GM12878 (cell line): ENCODE measurements around the gene FGD5. TPM values are rescaled to one million over a fixed set of nuclear protein-coding genes. Genes with fewer than 3 reads are reported as not detected.

Experiments used
- ATAC-seq: fragments of 200-7000 bp; cut with Tn5 transposase; 3 replicates; pipeline ENCODE4 v1.9.1; 2020; ENCODE audit warnings: mild to moderate bottlenecking, moderate library complexity
- BruUV-seq: library from RNA; stranded (reverse); fragments of 400-500 nt; replicated peaks from 2 replicates; lab custom pipeline; 2021; lab: Mats Ljungman, UMichigan
- CTCF ChIA-PET: fragments of 300-600 bp; sonication (Branson Sonifier 250); formaldehyde crosslinking; extraction: SDS; loops from one replicate; lab custom pipeline; 2021; ENCODE audit warnings: inconsistent platforms; lab: Yijun Ruan, JAX
- POLR2A ChIA-PET: fragments of 350-600 bp; formaldehyde crosslinking; extraction: SDS; loops from one replicate; lab custom pipeline; 2021; ENCODE audit warnings: inconsistent platforms; lab: Charles Lee
- RAD21 ChIA-PET: fragments of 300-600 bp; sonication (Branson Sonifier 250); formaldehyde crosslinking; loops from one replicate; lab custom pipeline; 2023; ENCODE audit warnings: antibody characterized with exemption; ENCODE audit not compliant: unreplicated experiment; lab: Charles Lee
- SMC1A ChIA-PET: fragments of 300-600 bp; sonication (Branson Sonifier 250); formaldehyde crosslinking; loops from one replicate; lab custom pipeline; 2023; ENCODE audit not compliant: unreplicated experiment, uncharacterized antibody; lab: Charles Lee
- DNase-seq: peaks from one replicate; pipeline ENCODE4 v3.0.0-alpha.2; 2011; ENCODE audit warnings: low read depth, low spot score
- FAIRE-seq: peaks from 3 replicates; lab custom pipeline; 2011; peaks lifted over from hg19 to GRCh38; lab: Jason Lieb, UNC
- H2AFZ ChIP-seq: 2 replicates; pipeline ENCODE4 v1.6.0; 2011; ENCODE audit warnings: low read depth, low read length, control low read depth; ENCODE audit not compliant: control insufficient read depth
- H3K27ac ChIP-seq: 2 replicates; pipeline ENCODE4 v1.5.1; 2011; ENCODE audit warnings: control low read depth; ENCODE audit not compliant: control insufficient read depth, insufficient read depth
- H3K27me3 ChIP-seq, 2 experiments: replicated peaks in 1 of 2; 2 replicates each; pipeline versions ENCODE4 v1.6.0 to v1.6.1; 2011; ENCODE audit warnings: low read length in 1 of 2; ENCODE audit not compliant: control insufficient read depth in 2 of 2, insufficient read depth in 2 of 2
- H3K36me3 ChIP-seq, 2 experiments: 2 replicates each; pipeline ENCODE4 v1.5.1; 2011; ENCODE audit warnings: low read length in 1 of 2; ENCODE audit not compliant: control insufficient read depth in 2 of 2, insufficient read depth in 2 of 2
- H3K4me1 ChIP-seq: 2 replicates; pipeline ENCODE4 v1.6.1; 2011; ENCODE audit warnings: mild to moderate bottlenecking, low read length, moderate library complexity, mixed read lengths; ENCODE audit not compliant: control insufficient read depth, insufficient read depth
- H3K4me2 ChIP-seq: 2 replicates; pipeline ENCODE4 v1.6.0; 2011; ENCODE audit warnings: control low read depth; ENCODE audit not compliant: control insufficient read depth, insufficient read depth
- H3K4me3 ChIP-seq: fragments of 200-600 bp; sonication (generic); 2 replicates; pipeline ENCODE4 v1.5.1; 2016
- H3K79me2 ChIP-seq: 2 replicates; pipeline ENCODE4 v1.6.0; 2011; ENCODE audit warnings: low read length; ENCODE audit not compliant: control insufficient read depth, insufficient read depth
- H3K9ac ChIP-seq: 2 replicates; pipeline ENCODE4 v1.8.0; 2011; ENCODE audit warnings: low read length, control low read depth, mixed read lengths; ENCODE audit not compliant: control insufficient read depth, insufficient read depth
- H3K9me3 ChIP-seq: replicated peaks from 3 replicates; pipeline ENCODE4 v1.5.1; 2011; ENCODE audit warnings: mild to moderate bottlenecking, low read length; ENCODE audit not compliant: control insufficient read depth, insufficient read depth
- H4K20me1 ChIP-seq: 2 replicates; pipeline ENCODE4 v1.6.0; 2011; ENCODE audit not compliant: control insufficient read depth, insufficient read depth
- BACH1 ChIP-seq: fragments of 450-650 bp; IDR thresholded peaks from 2 replicates; pipeline ENCODE4 v1.6.1; 2017; ENCODE audit warnings: mild to moderate bottlenecking, borderline replicate concordance
- BHLHE40 ChIP-seq, 2 experiments: fragments of 450-650 bp in 1 of 2; IDR thresholded peaks; 2 replicates each; pipeline ENCODE4 v1.6.1; 2011 to 2017; ENCODE audit warnings: low read depth in 2 of 2, borderline replicate concordance in 1 of 2, improper control_type of control experiment in 1 of 2, low read length in 1 of 2, mild to moderate bottlenecking in 1 of 2
- ELK1 ChIP-seq: IDR thresholded peaks from 2 replicates; pipeline ENCODE4 v1.6.1; 2012; ENCODE audit warnings: low read depth, low read length, improper control_type of control experiment
- FOS ChIP-seq: IDR thresholded peaks from 3 replicates; pipeline ENCODE4 v1.6.1; 2011; ENCODE audit warnings: borderline replicate concordance; ENCODE audit not compliant: insufficient read length; ENCODE audit errors: extremely low read depth
- IKZF1 ChIP-seq: fragments of 450-650 bp; conservative IDR thresholded peaks from 2 replicates; pipeline ENCODE4 v1.6.1; 2017; ENCODE audit warnings: antibody characterized with exemption, mild to moderate bottlenecking
- IKZF2 ChIP-seq, 2 experiments: fragments of 450-650 bp; IDR thresholded peaks; 2 replicates each; pipeline ENCODE4 v1.6.1; 2017; ENCODE audit warnings: mild to moderate bottlenecking in 2 of 2, moderate library complexity in 2 of 2
- IRF4 ChIP-seq: IDR thresholded peaks from 2 replicates; pipeline ENCODE4 v1.6.1; 2011; ENCODE audit warnings: low read depth, low read length
- KAT2A ChIP-seq: conservative IDR thresholded peaks from 2 replicates; pipeline ENCODE4 v1.6.1; 2011; ENCODE audit warnings: low read depth, low read length; ENCODE audit not compliant: control insufficient read depth
- MEF2B ChIP-seq: fragments of 450-650 bp; IDR thresholded peaks from 2 replicates; pipeline ENCODE4 v1.6.1; 2018; ENCODE audit warnings: mild to moderate bottlenecking, moderate library complexity; ENCODE audit not compliant: partially characterized antibody, poor library complexity, severe bottlenecking
- MTA3 ChIP-seq: IDR thresholded peaks from 2 replicates; pipeline ENCODE4 v1.6.1; 2012; ENCODE audit warnings: low read length, inconsistent platforms, borderline replicate concordance
- MYB ChIP-seq: fragments of 150-350 bp; IDR thresholded peaks from 2 replicates; pipeline ENCODE4 v1.6.1; 2014; ENCODE audit warnings: mild to moderate bottlenecking, low read depth, low read length, borderline replicate concordance
- NR2F1 ChIP-seq: fragments of 450-650 bp; conservative IDR thresholded peaks from 2 replicates; pipeline ENCODE4 v1.6.1; 2017; ENCODE audit warnings: mild to moderate bottlenecking
- PAX5 ChIP-seq: IDR thresholded peaks from 2 replicates; pipeline ENCODE4 v1.6.1; 2011; ENCODE audit warnings: low read depth, low read length, borderline replicate concordance
- RFX5 ChIP-seq: IDR thresholded peaks from 2 replicates; pipeline ENCODE4 v1.6.1; 2011; ENCODE audit warnings: low read depth, low read length, improper control_type of control experiment
- RUNX3 ChIP-seq: IDR thresholded peaks from 2 replicates; pipeline ENCODE4 v1.6.1; 2012; ENCODE audit warnings: low read length, inconsistent platforms
- SREBF1 ChIP-seq: IDR thresholded peaks from 2 replicates; pipeline ENCODE4 v1.6.1; 2012; ENCODE audit warnings: mild to moderate bottlenecking, low read length
- WGBS: methylation state at CpG from one replicate; pipeline ENCODE4 v1.1.6; 2016; ENCODE audit warnings: low lambda C conversion rate; ENCODE audit not compliant: insufficient replicate concordance, insufficient coverage; ENCODE audit errors: missing lambda C conversion rate; 5-methylcytosine and 5-hydroxymethylcytosine counted together
- in situ Hi-C: fragments of 300-500 bp; cut with MboI; formaldehyde crosslinking; loops from 9 replicates; pipeline ENCODE4 v1.14.3; 2018; ENCODE audit warnings: mixed read lengths
- intact Hi-C: fragments of 100-400 bp; cut with micrococcal nuclease; formaldehyde crosslinking; loops from one replicate; pipeline ENCODE4 v1.14.2; 2022; ENCODE audit not compliant: unreplicated experiment
- polyA plus RNA-seq, 11 experiments: library from polyadenylated mRNA; depleted of rRNA in 4 of 11; unstranded in 6 of 11; stranded (reverse) in 5 of 11; fragments of >200 nt; fragmentation: Nextera tagmentation in 4 of 11; fragmentation: Illumina TruSeq in 1 of 11; extraction: Ambion mirVana in 4 of 11; extraction: Trizol in 1 of 11; gene quantifications; 1 replicate in 1 of 11; 2 replicates in 10 of 11; pipeline versions ENCODE4 v1.2.1 to v1.2.3, GENCODE V29; 2011 to 2016; ENCODE audit warnings: inconsistent platforms in 2 of 11, missing spikeins in 2 of 11, low read depth in 1 of 11
- total RNA-seq, 4 experiments: library from RNA; depleted of rRNA in 3 of 4; stranded (reverse); fragments of >200 nt in 3 of 4; fragmentation: Illumina TruSeq in 1 of 4; extraction: Trizol in 1 of 4; gene quantifications; 2 replicates each; pipeline versions ENCODE4 v1.2.1 to v1.2.3, GENCODE V29; 2013 to 2021

Gene FGD5
- total and polyA plus RNA-seq, 10 of the 15 experiments (the other 5 are each of a cell fraction or from before 2014, with no cell fraction given) = 0.03 to 0.13 (median 0.11) TPM; not detected in 3

GRCh38 chr3:14805961-14806537 is 12.7 kb upstream of the FGD5 start:
- no peak overlapping the region for H3K27ac ChIP-seq
- H4K20me1 ChIP-seq = no peaks in the 10 kb centered on the region
- no peak overlapping the region for H3K9ac ChIP-seq
- H3K4me2 ChIP-seq = no peak overlapping the region
- no peak for FAIRE-seq
- ChIA-PET SMC1A (interaction anchor here (0.9 to 1.0 kb wide), 2 partner anchors 29 to 41 kb away, joined by 3 to 4 read pairs; no protein-coding TSS in a partner anchor), POLR2A (interaction anchor here (0.6 kb wide), 1 partner anchor 10 kb away, joined by 5 read pairs; no protein-coding TSS in a partner anchor), RAD21 (interaction anchor here (1.2 kb wide), 1 partner anchor 115 kb away, joined by 5 read pairs; no protein-coding TSS in a partner anchor), CTCF (interaction anchor here (1.0 to 1.4 kb wide), 3 partner anchors 9 to 133 kb away, joined by 3 to 4 read pairs (median 3); no protein-coding TSS in a partner anchor)
- intact Hi-C loops = no loop called here
- no peaks in the 10 kb centered on the region for H3K9me3 ChIP-seq
- ATAC-seq = no peak
- H2AFZ ChIP-seq = no peak overlapping the region
- H3K4me1 ChIP-seq = no peaks in the 10 kb centered on the region
- DNase-seq = no peak
- no peaks in the 10 kb centered on the region for H3K36me3 ChIP-seq
- in situ Hi-C loops = no loop called here
- H3K27me3 ChIP-seq = peaks cover 0 to 5% of the 10 kb centered on the region in 2 experiments; a peak in 2 of 4 replicates
- no TSS peak for BruUV-seq
- no peaks in the 10 kb centered on the region for H3K79me2 ChIP-seq
- no peak for TF ChIP-seq IRF4
- 19% methylated on average over 4 of the region's 4 CpGs for WGBS
- H3K4me3 ChIP-seq = no peak overlapping the region

- Histone ChIP-seq H3K9ac (no peak overlapping the region), H3K4me2 (no peak overlapping the region), H2AFZ (no peak overlapping the region), H3K79me2 (no peaks in the 10 kb centered on the region), H3K36me3 (no peaks in the 10 kb centered on the region), H3K9me3 (no peaks in the 10 kb centered on the region), H3K27ac (no peak overlapping the region), H3K4me3 (no peak overlapping the region), H4K20me1 (no peaks in the 10 kb centered on the region), H3K27me3 (peaks cover 4 to 9% of the 10 kb centered on the region in 2 experiments; a peak in 3 of 4 replicates), H3K4me1 (no peaks in the 10 kb centered on the region)
- in situ Hi-C loops = no loop called here
- intact Hi-C loops = no loop called here
- CTCF ChIA-PET = interaction anchor here (1.0 to 1.4 kb wide), 4 partner anchors 9 to 134 kb away, joined by 3 to 4 read pairs (median 3); no protein-coding TSS in a partner anchor
- WGBS = 24% methylated on average over 8 of the region's 8 CpGs
- BruUV-seq = no TSS peak
- SMC1A ChIA-PET = interaction anchor here (0.6 to 1.2 kb wide), 4 partner anchors 29 to 229 kb away, joined by 3 to 5 read pairs (median 4); no protein-coding TSS in a partner anchor
- POLR2A ChIA-PET = no interaction called here
- FAIRE-seq (no peak), DNase-seq (no peak), ATAC-seq (peak; percentile 80)
- RAD21 ChIA-PET = interaction anchor here (1.2 kb wide), 1 partner anchor 114 kb away, joined by 5 read pairs; no protein-coding TSS in a partner anchor
- TF ChIP-seq KAT2A (no peak), BHLHE40 (IDR thresholded peaks at IDR 0.05; ENCODE audit: borderline replicate concordance in 1 of 2, low read depth in 2 of 2, low read length in 1 of 2) (no peak), NR2F1 (0 out of 2 replicates have a peak, but pooled peaks have one; percentile 28), MYB (no peak), FOS (no peak), RFX5 (no peak), PAX5 (peak; percentile 69; the same call in 1 of the 2 replicates), RUNX3 (peak; percentile 65), MTA3 (no peak), IKZF2 (IDR thresholded peaks at IDR 0.05) (peak in 1 of 2 experiments; percentile 21; a peak in 2 of 4 replicates), IKZF1 (0 out of 2 replicates have a peak, but pooled peaks have one; percentile 30), SREBF1 (no peak), MEF2B (no peak), BACH1 (no peak), ELK1 (no peak)
Observed at GRCh38 chr3:14806641-14807263, 12.0 kb upstream of the FGD5 start.
